HG03175 (cell line): ENCODE data around the gene OR13C2.

Experiments
- ATAC-seq: cut with Tn5 transposase; IDR thresholded peaks from one replicate; pipeline ENCODE4 v1.9.1; 2021; ENCODE audit warnings: mild to moderate bottlenecking, moderate library complexity; ENCODE audit not compliant: unreplicated experiment

The OR13C2 gene

GRCh38 chr9:104555521-104555920 is 49.9 kb downstream of the OR13C2 start:
- no peak for ATAC-seq
